ENCODE results near the gene DPEP1.
"Not testable (repeated sequence)": the region's sequence is repeated elsewhere in the genome, so short reads cannot be mapped to it uniquely, and the experiment has no call there.

DPEP1 gene

GRCh38 chr16:89577055-89577759 is 36.2 kb upstream of the DPEP1 start:
- DNase-seq (ENCODE audit: low spot score) = no peak

GRCh38 chr16:89579351-89579750 is 34.1 kb upstream of the DPEP1 start:
- DNase-seq (ENCODE audit: low spot score) = no peak

GRCh38 chr16:89581045-89581695 is 32.3 kb upstream of the DPEP1 start:
- DNase-seq (ENCODE audit: low spot score) = no peak

GRCh38 chr16:89581861-89582563 is 31.4 kb upstream of the DPEP1 start:
- no peak for DNase-seq (ENCODE audit: low spot score)

GRCh38 chr16:89582614-89583196 is 30.7 kb upstream of the DPEP1 start:
- DNase-seq (ENCODE audit: low spot score) = no peak

- DNase-seq (ENCODE audit: low spot score) = no peak
These were observed 30.1 kb upstream of the DPEP1 start for GRCh38 chr16:89583197-89583894.

- DNase-seq (ENCODE audit: low spot score) = no peak
These were observed 29.4 kb upstream of the DPEP1 start for GRCh38 chr16:89583895-89584644.

- peak; percentile 64 for DNase-seq (ENCODE audit: low spot score)
These were observed 28.5 kb upstream of the DPEP1 start for GRCh38 chr16:89584768-89585549.

- no peak for DNase-seq (ENCODE audit: low spot score)
These were observed 27.2 kb upstream of the DPEP1 start for GRCh38 chr16:89586218-89586617.

GRCh38 chr16:89586853-89587252 is 26.6 kb upstream of the DPEP1 start:
- no peak for DNase-seq (ENCODE audit: low spot score)

GRCh38 chr16:89587676-89588075 is 25.8 kb upstream of the DPEP1 start:
- DNase-seq (ENCODE audit: low spot score) = not testable (repeated sequence)

- no peak for DNase-seq (ENCODE audit: low spot score)
These were observed 24.9 kb upstream of the DPEP1 start for GRCh38 chr16:89588413-89589109.

- DNase-seq (ENCODE audit: low spot score) = no peak
These were observed 24.1 kb upstream of the DPEP1 start for GRCh38 chr16:89589241-89589926.

- DNase-seq (ENCODE audit: low spot score) = no peak
These were observed 19.6 kb upstream of the DPEP1 start for GRCh38 chr16:89593841-89594240.

- no peak for DNase-seq (ENCODE audit: low spot score)
These were observed 17.9 kb upstream of the DPEP1 start for GRCh38 chr16:89595330-89596060.

- no peak for DNase-seq (ENCODE audit: low spot score)
These were observed 17.3 kb upstream of the DPEP1 start for GRCh38 chr16:89596061-89596689.

- DNase-seq (ENCODE audit: low spot score) = no peak
These were observed 16.3 kb upstream of the DPEP1 start for GRCh38 chr16:89596957-89597649.

Data from SK-N-DZ (cell line).